ENCODE results near the gene WDPCP.
A peak's percentile ranks its signal among the peaks of the same experiment; 100 is the strongest.

WDPCP gene

GRCh38 chr2:63590626-63591408 lies 2.5 kb upstream of the WDPCP start:
- no peak for ATAC-seq

DNA sequence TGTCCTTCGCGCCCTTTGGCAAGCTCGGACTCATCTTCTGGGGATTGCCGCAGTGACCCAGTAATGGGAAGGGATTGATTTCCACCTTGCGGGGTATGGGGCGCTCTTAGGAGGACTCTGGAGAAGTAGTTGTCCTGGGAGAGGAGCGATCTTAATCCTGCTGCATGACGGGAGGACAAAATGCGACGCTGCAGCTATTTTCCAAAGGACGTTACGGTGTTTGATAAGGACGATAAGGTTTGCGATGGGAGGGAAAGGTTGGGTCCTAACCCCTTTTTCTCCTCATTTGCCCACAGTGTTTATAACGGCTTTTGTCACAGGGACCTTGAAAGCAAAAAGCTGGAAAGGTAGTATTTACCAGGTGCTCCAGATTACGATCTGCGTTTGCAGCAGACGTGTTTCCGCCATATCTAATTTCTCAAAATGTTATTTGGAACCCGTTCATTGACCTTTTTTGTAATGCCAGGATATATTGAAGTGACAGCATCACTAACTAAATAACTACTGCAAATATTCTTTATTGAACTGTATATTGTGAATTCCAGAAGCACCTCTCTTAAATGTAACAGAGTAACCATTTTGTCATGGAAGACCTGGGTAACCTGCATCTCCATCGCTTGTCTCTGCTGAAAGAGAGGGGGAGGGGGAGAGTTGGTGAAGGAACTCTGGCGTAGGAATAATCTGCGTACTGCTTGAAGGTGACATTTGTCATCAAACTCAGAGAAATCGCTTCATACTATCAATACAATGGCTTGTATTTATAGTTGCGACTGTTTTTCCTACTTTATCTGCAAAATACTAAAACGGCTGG lies 1.1 kb upstream of the WDPCP start:
- TF ChIP-seq RARB (CRISPR knock-in tag; IDR thresholded peaks at IDR 0.05) (no peak), POU6F1 (CRISPR knock-in tag; IDR thresholded peaks at IDR 0.05; ENCODE audit: borderline replicate concordance, low read depth) (no peak), SNAI2 (CRISPR knock-in tag; IDR thresholded peaks at IDR 0.05) (no peak), OSR1 (CRISPR knock-in tag; IDR thresholded peaks at IDR 0.05) (no peak), ISL1 (CRISPR knock-in tag; IDR thresholded peaks at IDR 0.05) (no peak), ZNF8 (CRISPR knock-in tag; IDR thresholded peaks at IDR 0.05) (no peak), ZFP30 (CRISPR knock-in tag; IDR thresholded peaks at IDR 0.05) (no peak), ZC3H10 (CRISPR knock-in tag; IDR thresholded peaks at IDR 0.05) (no peak), ESRRG (CRISPR knock-in tag; IDR thresholded peaks at IDR 0.05) (no peak), TOX (CRISPR knock-in tag; IDR thresholded peaks at IDR 0.05; ENCODE audit: borderline replicate concordance) (no peak), TSHZ2 (CRISPR knock-in tag; IDR thresholded peaks at IDR 0.05) (no peak), ZNF565 (CRISPR knock-in tag; conservative IDR thresholded peaks at IDR 0.05; ENCODE audit: low read depth) (no peak), CSRNP3 (CRISPR knock-in tag; IDR thresholded peaks at IDR 0.05) (no peak)
- peak; percentile 41 for ATAC-seq

More at GRCh38 chr2:63590626-63591408, 2.5 kb upstream of the WDPCP start:
- TF ChIP-seq ARNTL (CRISPR knock-in tag; IDR thresholded peaks at IDR 0.05; ENCODE audit: borderline replicate concordance, low read depth), result no peak
- no peak for TF ChIP-seq SNAI2 (CRISPR knock-in tag; IDR thresholded peaks at IDR 0.05)
- TF ChIP-seq ZNF8 (CRISPR knock-in tag; IDR thresholded peaks at IDR 0.05), result no peak
- TF ChIP-seq, protein P1, sequence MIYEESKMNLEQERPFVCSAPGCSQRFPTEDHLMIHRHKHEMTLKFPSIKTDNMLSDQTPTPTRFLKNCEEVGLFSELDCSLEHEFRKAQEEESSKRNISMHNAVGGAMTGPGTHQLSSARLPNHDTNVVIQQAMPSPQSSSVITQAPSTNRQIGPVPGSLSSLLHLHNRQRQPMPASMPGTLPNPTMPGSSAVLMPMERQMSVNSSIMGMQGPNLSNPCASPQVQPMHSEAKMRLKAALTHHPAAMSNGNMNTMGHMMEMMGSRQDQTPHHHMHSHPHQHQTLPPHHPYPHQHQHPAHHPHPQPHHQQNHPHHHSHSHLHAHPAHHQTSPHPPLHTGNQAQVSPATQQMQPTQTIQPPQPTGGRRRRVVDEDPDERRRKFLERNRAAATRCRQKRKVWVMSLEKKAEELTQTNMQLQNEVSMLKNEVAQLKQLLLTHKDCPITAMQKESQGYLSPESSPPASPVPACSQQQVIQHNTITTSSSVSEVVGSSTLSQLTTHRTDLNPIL (CRISPR knock-in tag; IDR thresholded peaks at IDR 0.05; ENCODE audit: low read depth), result no peak
- no peak for TF ChIP-seq OSR1 (CRISPR knock-in tag; IDR thresholded peaks at IDR 0.05)
- no peak for TF ChIP-seq ZFP3 (CRISPR knock-in tag; IDR thresholded peaks at IDR 0.05)
- no peak for TF ChIP-seq ZC3H10 (CRISPR knock-in tag; IDR thresholded peaks at IDR 0.05)
- TF ChIP-seq TOX (CRISPR knock-in tag; IDR thresholded peaks at IDR 0.05; ENCODE audit: borderline replicate concordance), result no peak
- no peak for TF ChIP-seq ESRRG (CRISPR knock-in tag; IDR thresholded peaks at IDR 0.05)
- TF ChIP-seq PPARA (CRISPR knock-in tag; IDR thresholded peaks at IDR 0.05; ENCODE audit: borderline replicate concordance), result no peak
- no peak for TF ChIP-seq ZNF565 (CRISPR knock-in tag; conservative IDR thresholded peaks at IDR 0.05; ENCODE audit: low read depth)
- TF ChIP-seq GLIS3 (CRISPR knock-in tag; IDR thresholded peaks at IDR 0.05), result no peak
- TF ChIP-seq ZFP30 (CRISPR knock-in tag; IDR thresholded peaks at IDR 0.05), result no peak
- TF ChIP-seq POU6F1 (CRISPR knock-in tag; IDR thresholded peaks at IDR 0.05; ENCODE audit: borderline replicate concordance, low read depth), result no peak
- TF ChIP-seq BACH2 (CRISPR knock-in tag; IDR thresholded peaks at IDR 0.05; ENCODE audit: borderline replicate concordance), result no peak
- TF ChIP-seq PATZ1 (CRISPR knock-in tag; IDR thresholded peaks at IDR 0.05; ENCODE audit: borderline replicate concordance), result no peak
